22Rv1 (cell line): ENCODE measurements around the gene MMP24OS.

Experiments
- H3K27ac ChIP-seq: fragments of 450-650 bp; 2 replicates; pipeline ENCODE4 v1.5.1; 2017
- CTCF ChIP-seq: fragments of 450-650 bp; IDR thresholded peaks from 2 replicates; pipeline ENCODE4 v1.5.1; 2017; ENCODE audit warnings: mild to moderate bottlenecking
- ZFX ChIP-seq: fragments of 450-650 bp; IDR thresholded peaks from 2 replicates; pipeline ENCODE4 v1.6.1; 2017; ENCODE audit warnings: antibody characterized with exemption, borderline replicate concordance

The MMP24OS gene

GRCh38 chr20:35238170-35238569 is 39.8 kb downstream of the MMP24OS start:
- TF ChIP-seq CTCF (no peak), ZFX (no peak)
- H3K27ac ChIP-seq: no peak overlapping the region

GRCh38 chr20:35237486-35237885 is 40.4 kb downstream of the MMP24OS start:
- no peak for TF ChIP-seq ZFX
- no peak overlapping the region for H3K27ac ChIP-seq

- no peak overlapping the region for H3K27ac ChIP-seq
- no peak for TF ChIP-seq ZFX
- TF ChIP-seq CTCF: no peak
Measured at GRCh38 chr20:35235881-35236280, 42.0 kb downstream of the MMP24OS start.

- H3K27ac ChIP-seq: no peak overlapping the region
- TF ChIP-seq ZFX (no peak), CTCF (no peak)
Measured at GRCh38 chr20:35232575-35232974, 45.3 kb downstream of the MMP24OS start.

GRCh38 chr20:35226884-35227681 is 50.8 kb downstream of the MMP24OS start:
- TF ChIP-seq CTCF (no peak), ZFX (no peak)
- peak overlapping the region; percentile 54 for H3K27ac ChIP-seq
